Measurements from ENCODE around the gene ZMIZ1.

DNA sequence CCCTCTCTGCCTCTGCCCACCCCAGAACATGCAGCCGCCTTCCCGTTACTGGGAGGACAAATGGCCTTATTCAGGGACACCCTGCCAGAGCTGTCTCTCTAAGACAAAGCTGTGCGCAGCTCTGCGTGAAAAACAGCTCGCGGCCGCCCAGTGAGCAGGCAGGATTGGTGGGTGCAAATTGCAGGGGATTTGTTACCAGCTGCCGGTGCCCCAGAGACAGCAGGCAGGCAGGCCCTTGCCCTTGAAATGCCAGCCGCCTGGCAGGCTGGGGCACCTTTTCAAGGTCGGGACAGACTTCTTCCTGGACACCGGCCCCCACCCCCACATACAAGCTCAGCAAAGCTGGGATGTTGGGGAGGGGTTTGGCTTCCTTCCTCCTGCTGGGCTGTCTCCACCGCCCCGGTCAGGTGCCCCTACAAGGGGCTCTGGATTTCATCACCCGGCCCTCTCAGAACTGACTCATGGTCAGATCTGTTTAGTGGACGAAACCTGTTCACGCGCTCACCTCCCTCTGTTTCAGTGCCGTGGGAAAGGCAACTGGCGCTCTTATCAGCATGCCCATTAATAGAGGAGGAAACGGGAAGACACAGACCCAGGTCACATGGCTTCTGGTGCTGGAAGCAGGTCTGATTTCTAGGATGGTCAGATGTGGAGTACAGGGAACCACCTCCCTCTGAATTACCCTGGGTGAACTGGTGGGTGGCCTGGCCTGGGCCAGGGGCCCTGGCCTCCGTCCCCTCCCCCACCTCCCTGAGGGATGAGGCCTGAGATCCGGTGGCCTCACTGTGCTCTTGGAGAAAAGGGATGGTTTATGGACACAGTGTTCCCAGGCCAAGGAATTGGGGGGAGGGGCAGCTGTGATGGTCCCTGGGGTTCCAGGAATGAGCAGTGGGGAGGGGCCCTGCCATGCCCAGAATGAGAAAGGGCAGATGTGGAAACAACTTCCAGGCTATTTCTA lies 154.6 kb downstream of the ZMIZ1 start:
- TF ChIP-seq, protein P1, sequence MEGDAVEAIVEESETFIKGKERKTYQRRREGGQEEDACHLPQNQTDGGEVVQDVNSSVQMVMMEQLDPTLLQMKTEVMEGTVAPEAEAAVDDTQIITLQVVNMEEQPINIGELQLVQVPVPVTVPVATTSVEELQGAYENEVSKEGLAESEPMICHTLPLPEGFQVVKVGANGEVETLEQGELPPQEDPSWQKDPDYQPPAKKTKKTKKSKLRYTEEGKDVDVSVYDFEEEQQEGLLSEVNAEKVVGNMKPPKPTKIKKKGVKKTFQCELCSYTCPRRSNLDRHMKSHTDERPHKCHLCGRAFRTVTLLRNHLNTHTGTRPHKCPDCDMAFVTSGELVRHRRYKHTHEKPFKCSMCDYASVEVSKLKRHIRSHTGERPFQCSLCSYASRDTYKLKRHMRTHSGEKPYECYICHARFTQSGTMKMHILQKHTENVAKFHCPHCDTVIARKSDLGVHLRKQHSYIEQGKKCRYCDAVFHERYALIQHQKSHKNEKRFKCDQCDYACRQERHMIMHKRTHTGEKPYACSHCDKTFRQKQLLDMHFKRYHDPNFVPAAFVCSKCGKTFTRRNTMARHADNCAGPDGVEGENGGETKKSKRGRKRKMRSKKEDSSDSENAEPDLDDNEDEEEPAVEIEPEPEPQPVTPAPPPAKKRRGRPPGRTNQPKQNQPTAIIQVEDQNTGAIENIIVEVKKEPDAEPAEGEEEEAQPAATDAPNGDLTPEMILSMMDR (IDR thresholded peaks at IDR 0.05): no peak
- TF ChIP-seq POLR2A (IDR thresholded peaks at IDR 0.05) (no peak), EP300 (IDR thresholded peaks at IDR 0.05) (peak; percentile 46 to 82)
